ENCODE measurements around the gene SULT4A1.

GRCh38 chr22:43830931-43831560 lies 31.3 kb downstream of the SULT4A1 start:
- TF ChIP-seq, protein P1, sequence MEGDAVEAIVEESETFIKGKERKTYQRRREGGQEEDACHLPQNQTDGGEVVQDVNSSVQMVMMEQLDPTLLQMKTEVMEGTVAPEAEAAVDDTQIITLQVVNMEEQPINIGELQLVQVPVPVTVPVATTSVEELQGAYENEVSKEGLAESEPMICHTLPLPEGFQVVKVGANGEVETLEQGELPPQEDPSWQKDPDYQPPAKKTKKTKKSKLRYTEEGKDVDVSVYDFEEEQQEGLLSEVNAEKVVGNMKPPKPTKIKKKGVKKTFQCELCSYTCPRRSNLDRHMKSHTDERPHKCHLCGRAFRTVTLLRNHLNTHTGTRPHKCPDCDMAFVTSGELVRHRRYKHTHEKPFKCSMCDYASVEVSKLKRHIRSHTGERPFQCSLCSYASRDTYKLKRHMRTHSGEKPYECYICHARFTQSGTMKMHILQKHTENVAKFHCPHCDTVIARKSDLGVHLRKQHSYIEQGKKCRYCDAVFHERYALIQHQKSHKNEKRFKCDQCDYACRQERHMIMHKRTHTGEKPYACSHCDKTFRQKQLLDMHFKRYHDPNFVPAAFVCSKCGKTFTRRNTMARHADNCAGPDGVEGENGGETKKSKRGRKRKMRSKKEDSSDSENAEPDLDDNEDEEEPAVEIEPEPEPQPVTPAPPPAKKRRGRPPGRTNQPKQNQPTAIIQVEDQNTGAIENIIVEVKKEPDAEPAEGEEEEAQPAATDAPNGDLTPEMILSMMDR (conservative IDR thresholded peaks at IDR 0.05; ENCODE audit: low read depth, low read length) = no peak
- TF ChIP-seq EZH2 (IDR thresholded peaks at IDR 0.05; ENCODE audit: borderline replicate concordance, low read depth, low read length, poor library complexity, severe bottlenecking) = no peak
